Vein endothelial cell (primary cell): Measurements from ENCODE around the gene RASGRP4. TPM values are rescaled to one million over a fixed set of nuclear protein-coding genes. Genes with fewer than 3 reads are reported as not detected.

Experiments
- total RNA-seq: library from RNA; depleted of rRNA; stranded (reverse); fragments of >200 nt; gene quantifications from 2 replicates; pipeline ENCODE4 v1.2.3, GENCODE V29; 2012

Gene RASGRP4, protein sequence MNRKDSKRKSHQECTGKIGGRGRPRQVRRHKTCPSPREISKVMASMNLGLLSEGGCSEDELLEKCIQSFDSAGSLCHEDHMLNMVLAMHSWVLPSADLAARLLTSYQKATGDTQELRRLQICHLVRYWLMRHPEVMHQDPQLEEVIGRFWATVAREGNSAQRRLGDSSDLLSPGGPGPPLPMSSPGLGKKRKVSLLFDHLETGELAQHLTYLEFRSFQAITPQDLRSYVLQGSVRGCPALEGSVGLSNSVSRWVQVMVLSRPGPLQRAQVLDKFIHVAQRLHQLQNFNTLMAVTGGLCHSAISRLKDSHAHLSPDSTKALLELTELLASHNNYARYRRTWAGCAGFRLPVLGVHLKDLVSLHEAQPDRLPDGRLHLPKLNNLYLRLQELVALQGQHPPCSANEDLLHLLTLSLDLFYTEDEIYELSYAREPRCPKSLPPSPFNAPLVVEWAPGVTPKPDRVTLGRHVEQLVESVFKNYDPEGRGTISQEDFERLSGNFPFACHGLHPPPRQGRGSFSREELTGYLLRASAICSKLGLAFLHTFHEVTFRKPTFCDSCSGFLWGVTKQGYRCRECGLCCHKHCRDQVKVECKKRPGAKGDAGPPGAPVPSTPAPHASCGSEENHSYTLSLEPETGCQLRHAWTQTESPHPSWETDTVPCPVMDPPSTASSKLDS
- not detected in 2 replicates for total RNA-seq

DNA sequence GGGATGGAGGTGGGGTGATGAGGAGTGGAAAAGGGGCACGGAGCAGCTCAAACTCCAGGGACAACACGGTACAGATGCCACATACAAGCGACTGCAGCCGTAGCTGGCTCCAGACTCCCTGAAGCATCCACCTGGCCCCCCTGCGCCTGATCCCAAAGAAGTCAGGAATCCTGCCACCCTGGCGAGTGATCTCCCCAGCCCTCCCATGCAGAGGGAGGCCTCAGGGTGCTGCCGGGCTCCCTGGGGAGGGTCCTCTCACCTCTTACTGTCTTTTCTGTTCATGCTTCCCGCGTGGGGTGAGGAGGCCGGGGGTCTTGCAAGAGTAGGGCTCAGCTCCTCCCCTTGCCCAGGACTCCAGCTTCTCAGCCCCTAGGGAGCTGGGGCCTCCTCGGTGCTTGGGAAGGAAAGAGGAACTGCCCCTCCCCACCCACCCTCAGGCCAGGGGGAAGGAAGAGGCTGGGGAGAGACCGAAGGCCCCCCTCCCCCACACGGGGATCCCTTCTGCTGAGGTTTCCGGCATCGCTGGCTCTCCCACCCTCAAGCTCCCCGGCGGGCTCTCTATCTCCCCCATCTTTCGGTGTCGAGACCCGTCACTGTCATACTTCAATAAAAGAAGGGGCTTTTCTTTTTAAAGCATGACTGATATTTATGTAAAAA, at the start of gene RASGRP4:
Gene RASGRP4 (minus strand): TSS at position 410 of the 657 bp plus-strand sequence. CDS start 128 bp downstream, at position 282.

DNA sequence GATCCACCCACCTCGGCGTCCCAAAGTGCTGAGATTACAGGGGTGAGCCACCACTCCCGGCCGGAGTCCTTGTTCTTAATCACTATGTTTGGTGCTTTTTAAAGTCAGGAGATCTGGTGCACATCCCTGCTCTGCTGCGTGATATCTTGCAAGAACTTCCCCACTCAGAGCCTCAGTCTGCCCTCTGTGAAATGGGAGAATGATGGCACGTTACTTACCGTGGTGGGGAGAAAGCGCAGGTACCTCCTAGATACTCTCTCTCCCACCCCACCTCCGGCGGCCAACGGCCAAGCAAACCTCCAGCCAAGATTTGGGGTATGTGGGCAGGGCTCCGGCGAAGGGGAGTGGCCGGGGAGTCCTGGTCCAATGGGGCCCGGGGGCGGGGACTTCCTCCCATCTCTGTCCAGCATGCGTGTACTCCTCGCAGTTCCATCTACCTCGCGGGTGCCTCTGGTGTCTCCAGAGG, 7.3 kb upstream of the RASGRP4 start, which contains the start of gene RYR1:
Gene RYR1 (plus strand): TSS at position 424 of the 466 bp plus-strand sequence. CDS start 139 bp downstream, outside the sequence.

DNA sequence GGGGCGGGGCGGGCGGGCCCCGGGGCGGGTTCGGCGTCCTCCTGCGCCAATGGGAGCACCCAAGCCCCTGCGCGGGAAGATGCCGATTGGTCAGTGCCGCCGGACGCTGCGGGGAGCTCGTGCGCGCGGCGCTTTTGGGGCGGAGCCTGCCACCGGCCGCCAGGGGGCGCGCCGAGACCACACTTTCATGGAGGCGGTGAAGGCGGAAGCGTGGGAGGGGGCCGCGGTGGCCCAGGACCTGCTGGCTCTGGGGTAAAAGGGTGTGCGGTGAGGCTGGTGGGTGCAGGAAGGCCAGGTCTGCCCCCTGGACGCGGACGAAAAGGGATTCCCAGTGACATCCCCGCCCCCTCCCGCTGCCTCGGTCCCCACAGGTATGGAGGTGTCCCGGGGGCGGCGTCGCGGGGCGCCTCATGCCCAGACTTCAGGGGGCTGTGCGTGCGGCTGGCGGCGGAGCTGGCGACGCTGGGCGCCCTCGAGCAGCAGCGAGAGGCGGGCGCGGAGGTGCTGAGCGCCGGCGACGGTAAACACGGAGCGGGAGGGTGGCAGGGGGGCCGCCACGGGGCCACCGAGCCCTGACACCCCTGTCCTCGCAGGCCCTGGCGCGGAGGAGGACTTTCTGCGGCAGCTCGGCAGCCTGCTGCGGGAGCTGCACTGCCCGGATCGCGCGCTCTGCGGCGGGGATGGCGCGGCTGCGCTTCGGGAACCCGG, 22.9 kb downstream of the RASGRP4 start, which contains the start of gene FAM98C:
Gene FAM98C (plus strand): TSS at position 127 of the 708 bp plus-strand sequence. CDS start 61 bp downstream, at position 188.

DNA sequence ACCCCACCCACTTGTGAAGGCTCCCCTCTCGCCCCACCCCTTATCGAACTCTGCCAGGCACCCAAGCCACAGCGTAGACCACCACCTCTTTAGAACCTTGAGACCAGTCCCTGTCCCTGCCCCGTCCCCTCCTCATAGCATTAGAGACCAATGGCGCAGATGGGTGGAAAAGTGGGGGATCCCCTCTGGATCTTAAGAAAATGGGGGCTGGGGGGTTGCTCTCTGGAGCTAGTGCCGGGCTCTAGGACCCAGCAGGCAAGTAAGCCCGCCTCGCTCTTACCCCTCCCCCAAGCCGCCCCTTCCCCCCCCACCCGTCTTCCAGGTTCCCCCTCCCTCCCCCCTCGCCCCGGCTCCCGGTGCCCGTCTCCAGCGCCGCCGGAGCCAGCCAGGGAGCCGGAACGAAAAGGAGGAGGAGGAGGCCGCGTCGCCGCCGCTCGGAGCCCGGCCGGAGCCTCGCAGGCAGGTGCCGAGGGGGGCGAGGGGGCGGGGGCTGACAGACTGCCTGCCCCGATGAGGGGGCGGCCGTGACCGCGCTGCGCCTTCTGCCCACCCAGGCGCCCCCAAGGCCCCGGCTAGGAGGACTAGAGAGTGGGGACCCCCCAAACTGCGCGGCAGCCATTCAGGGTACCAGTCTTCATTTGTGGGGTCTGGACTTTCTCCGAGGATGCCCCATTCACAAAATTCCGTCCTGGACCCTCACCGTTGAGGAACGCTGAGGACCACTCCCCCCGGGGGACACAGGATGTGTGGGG, 37.5 kb downstream of the RASGRP4 start, which contains the start of gene SPRED3:
Gene SPRED3 (plus strand): TSS at position 349 of the 752 bp plus-strand sequence. CDS start 1,606 bp downstream, outside the sequence.

GRCh38 chr19:38387550-38388348, 38.3 kb downstream of the RASGRP4 start, which contains the start of gene GGN:
TSS of gene GGN (minus strand) at chr19:38388034. CDS start at chr19:38387261, 773 bp downstream.

DNA sequence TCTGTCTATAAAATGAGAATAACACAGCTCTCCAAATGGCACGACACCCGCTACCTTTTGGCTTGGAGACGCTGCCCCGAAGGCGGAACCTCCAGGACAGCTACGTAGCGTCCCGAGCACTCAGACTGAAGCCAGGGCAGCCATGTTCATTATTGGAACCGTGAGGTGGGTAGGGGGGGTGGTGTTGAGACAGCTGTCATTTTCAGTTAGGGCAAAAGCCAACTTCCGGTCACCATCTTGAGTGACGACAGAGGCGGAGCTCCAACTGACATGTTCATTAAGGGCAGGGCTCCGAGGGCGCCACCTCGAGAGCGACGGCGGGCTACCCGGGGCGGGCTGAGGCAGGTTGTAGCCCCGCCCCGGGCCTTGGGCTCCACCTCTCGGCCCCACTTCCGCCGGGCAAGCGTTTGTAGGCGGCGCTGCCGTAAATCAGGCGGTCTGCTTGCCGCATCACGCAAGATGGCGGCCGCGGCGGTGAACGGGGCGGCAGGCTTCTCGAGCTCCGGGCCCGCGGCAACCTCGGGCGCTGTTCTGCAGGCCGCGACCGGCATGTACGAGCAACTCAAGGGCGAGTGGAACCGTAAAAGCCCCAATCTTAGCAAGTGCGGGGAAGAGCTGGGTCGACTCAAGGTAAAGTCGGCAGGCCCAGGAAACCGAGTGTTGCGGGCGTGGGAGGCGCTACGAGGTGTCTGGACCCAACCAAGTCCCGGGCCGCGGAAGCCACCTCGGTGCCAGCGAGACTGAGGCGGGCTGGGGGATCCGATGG, 51.5 kb downstream of the RASGRP4 start, which contains the start of gene PSMD8:
Gene PSMD8 (plus strand): TSS at position 240 of the 766 bp plus-strand sequence. CDS start 31 bp downstream, at position 271.

Other genes starting within 250 kb of the RASGRP4 start
- 0.48 and 1.6 TPM in 2 replicates for gene DPF1, start 202.0 kb downstream of the RASGRP4 start, total RNA-seq
- 0.38 TPM in 1 of 2 replicates, not detected in the other for gene PPP1R14A, start 169.8 kb downstream of the RASGRP4 start, total RNA-seq
- 3.3 and 7.2 TPM in 2 replicates for gene SPINT2, start 161.6 kb downstream of the RASGRP4 start, total RNA-seq
- 3.3 TPM in 1 of 2 replicates, not detected in the other for gene C19orf33, start 122.0 kb downstream of the RASGRP4 start, total RNA-seq
- gene YIF1B, start 110.3 kb downstream of the RASGRP4 start, total RNA-seq, result 70.9 and 91.8 TPM in 2 replicates
- 5.2 and 5.8 TPM in 2 replicates for gene KCNK6, start 106.4 kb downstream of the RASGRP4 start, total RNA-seq
- 1.6 TPM in 2 replicates for gene CATSPERG, start 90.4 kb downstream of the RASGRP4 start, total RNA-seq
- gene PSMD8, start 51.6 kb downstream of the RASGRP4 start, total RNA-seq, result 293 and 353 TPM in 2 replicates
- gene GGN, start 38.2 kb downstream of the RASGRP4 start, total RNA-seq, result 0.29 and 0.65 TPM in 2 replicates
- 7.0 and 9.1 TPM in 2 replicates for gene SPRED3, start 37.5 kb downstream of the RASGRP4 start, total RNA-seq
- 8.2 and 10.1 TPM in 2 replicates for gene FAM98C, start 23.1 kb downstream of the RASGRP4 start, total RNA-seq
- gene RYR1, start 7.5 kb upstream of the RASGRP4 start, total RNA-seq, result under 0.01 TPM in 1 of 2 replicates, not detected in the other
- gene MAP4K1, start 191.7 kb upstream of the RASGRP4 start, total RNA-seq, result 0.19 and 0.33 TPM in 2 replicates
- 369 and 446 TPM in 2 replicates for gene EIF3K, start 193.0 kb upstream of the RASGRP4 start, total RNA-seq
- gene ACTN4, start 221.4 kb upstream of the RASGRP4 start, total RNA-seq, result 464 and 474 TPM in 2 replicates